Measurements from ENCODE around the gene DIPK1A. TPM values are rescaled to one million over a fixed set of nuclear protein-coding genes. Genes with fewer than 3 reads are reported as not detected.

The DIPK1A gene
- total RNA-seq, 1 donor = 29.0 TPM

GRCh38 chr1:92842082-92843045 lies 118.9 kb downstream of the DIPK1A start:
- Histone ChIP-seq H3K4me1 (ENCODE audit: insufficient read depth, low read length) (peaks cover 8% of the 10 kb centered on the region), H3K4me3 (ENCODE audit: insufficient read depth, low read length) (no peak overlapping the region), H3K4me2 (ENCODE audit: insufficient read depth, low read length) (no peak overlapping the region), H4K20me1 (ENCODE audit: insufficient read depth, low read length) (peaks cover 46% of the 10 kb centered on the region), H3K27me3 (ENCODE audit: insufficient read depth, low read length) (no peaks in the 10 kb centered on the region), H2AFZ (ENCODE audit: low read length) (no peak overlapping the region), H3K79me2 (ENCODE audit: insufficient read depth, low read length) (peaks cover 29% of the 10 kb centered on the region), H3K27ac (ENCODE audit: low read depth, low read length) (no peak overlapping the region), H3K9me3 (ENCODE audit: low read depth, low read length) (no peaks in the 10 kb centered on the region), H3K36me3 (ENCODE audit: insufficient read depth, low read length) (peaks cover 66% of the 10 kb centered on the region)
- DNase-seq (ENCODE audit: insufficient read length, low spot score, missing footprints) = no peak
- TF ChIP-seq, protein P1, sequence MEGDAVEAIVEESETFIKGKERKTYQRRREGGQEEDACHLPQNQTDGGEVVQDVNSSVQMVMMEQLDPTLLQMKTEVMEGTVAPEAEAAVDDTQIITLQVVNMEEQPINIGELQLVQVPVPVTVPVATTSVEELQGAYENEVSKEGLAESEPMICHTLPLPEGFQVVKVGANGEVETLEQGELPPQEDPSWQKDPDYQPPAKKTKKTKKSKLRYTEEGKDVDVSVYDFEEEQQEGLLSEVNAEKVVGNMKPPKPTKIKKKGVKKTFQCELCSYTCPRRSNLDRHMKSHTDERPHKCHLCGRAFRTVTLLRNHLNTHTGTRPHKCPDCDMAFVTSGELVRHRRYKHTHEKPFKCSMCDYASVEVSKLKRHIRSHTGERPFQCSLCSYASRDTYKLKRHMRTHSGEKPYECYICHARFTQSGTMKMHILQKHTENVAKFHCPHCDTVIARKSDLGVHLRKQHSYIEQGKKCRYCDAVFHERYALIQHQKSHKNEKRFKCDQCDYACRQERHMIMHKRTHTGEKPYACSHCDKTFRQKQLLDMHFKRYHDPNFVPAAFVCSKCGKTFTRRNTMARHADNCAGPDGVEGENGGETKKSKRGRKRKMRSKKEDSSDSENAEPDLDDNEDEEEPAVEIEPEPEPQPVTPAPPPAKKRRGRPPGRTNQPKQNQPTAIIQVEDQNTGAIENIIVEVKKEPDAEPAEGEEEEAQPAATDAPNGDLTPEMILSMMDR (IDR thresholded peaks at IDR 0.05; ENCODE audit: extremely low read depth, low read depth, low read length) = no peak

DNA sequence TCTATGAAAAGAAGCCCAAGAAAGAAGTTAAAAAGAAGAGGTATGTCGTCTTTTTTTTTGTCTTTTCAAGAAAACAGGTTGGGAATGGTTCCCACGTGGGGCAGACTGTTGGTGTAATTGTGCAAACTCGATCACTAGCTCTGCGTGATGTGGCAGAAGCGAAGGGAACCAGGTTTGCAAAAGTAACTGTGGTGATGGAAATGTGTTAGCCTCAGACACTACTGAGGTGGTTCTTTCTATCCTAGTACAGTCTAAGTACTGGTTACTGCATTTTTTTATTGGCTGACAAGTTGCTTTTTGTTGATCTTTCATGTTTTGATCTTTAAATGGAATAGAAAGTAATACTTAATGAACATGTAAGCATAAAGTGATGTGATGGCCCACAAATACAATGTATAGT lies 120.7 kb downstream of the DIPK1A start:
- DNase-seq (ENCODE audit: insufficient read length, low spot score, missing footprints) = no peak
- Histone ChIP-seq H3K4me1 (ENCODE audit: insufficient read depth, low read length) (peaks cover 19% of the 10 kb centered on the region), H4K20me1 (ENCODE audit: insufficient read depth, low read length) (peaks cover 64% of the 10 kb centered on the region), H3K4me3 (ENCODE audit: insufficient read depth, low read length) (no peak overlapping the region), H3K36me3 (ENCODE audit: insufficient read depth, low read length) (peaks cover 84% of the 10 kb centered on the region), H3K27ac (ENCODE audit: low read depth, low read length) (no peak overlapping the region), H3K9me3 (ENCODE audit: low read depth, low read length) (no peaks in the 10 kb centered on the region), H3K79me2 (ENCODE audit: insufficient read depth, low read length) (peaks cover 47% of the 10 kb centered on the region), H3K27me3 (ENCODE audit: insufficient read depth, low read length) (no peaks in the 10 kb centered on the region), H3K4me2 (ENCODE audit: insufficient read depth, low read length) (no peak overlapping the region), H2AFZ (ENCODE audit: low read length) (no peak overlapping the region)
- TF ChIP-seq, protein P1 (IDR thresholded peaks at IDR 0.05; ENCODE audit: extremely low read depth, low read depth, low read length) = no peak

DNA sequence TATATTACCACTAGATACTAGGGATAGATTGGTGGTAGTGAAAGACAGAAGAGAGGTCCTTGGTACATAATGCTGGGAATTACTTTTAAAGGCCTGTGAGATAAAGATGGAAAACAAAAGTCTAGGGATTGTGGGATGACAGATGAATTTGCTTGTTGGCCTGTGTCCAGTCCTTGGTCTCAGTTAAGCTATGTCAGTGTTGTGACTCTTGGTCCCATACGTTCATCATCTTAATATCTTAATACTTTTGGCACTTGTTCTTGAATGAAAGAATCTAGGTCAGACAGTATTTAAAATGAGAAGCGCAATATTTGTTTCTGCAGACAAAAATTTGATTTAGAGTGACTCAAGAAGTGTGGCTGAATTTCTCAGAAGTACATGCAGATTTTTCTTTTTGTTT lies 121.8 kb downstream of the DIPK1A start:
- peaks cover 59% of the 10 kb centered on the region for H3K79me2 ChIP-seq (ENCODE audit: insufficient read depth, low read length)
- no peak overlapping the region for H2AFZ ChIP-seq (ENCODE audit: low read length)
- H4K20me1 ChIP-seq (ENCODE audit: insufficient read depth, low read length) = peaks cover 75% of the 10 kb centered on the region
- peaks cover 31% of the 10 kb centered on the region for H3K4me1 ChIP-seq (ENCODE audit: insufficient read depth, low read length)
- no peak overlapping the region for H3K4me2 ChIP-seq (ENCODE audit: insufficient read depth, low read length)
- no peak overlapping the region for H3K27ac ChIP-seq (ENCODE audit: low read depth, low read length)
- H3K36me3 ChIP-seq (ENCODE audit: insufficient read depth, low read length) = peaks cover 95% of the 10 kb centered on the region
- TF ChIP-seq, protein P1 (IDR thresholded peaks at IDR 0.05; ENCODE audit: extremely low read depth, low read depth, low read length) = no peak
- no peaks in the 10 kb centered on the region for H3K9me3 ChIP-seq (ENCODE audit: low read depth, low read length)
- H3K4me3 ChIP-seq (ENCODE audit: insufficient read depth, low read length) = no peak overlapping the region
- no peak for DNase-seq (ENCODE audit: insufficient read length, low spot score, missing footprints)
- H3K27me3 ChIP-seq (ENCODE audit: insufficient read depth, low read length) = no peaks in the 10 kb centered on the region

DNA sequence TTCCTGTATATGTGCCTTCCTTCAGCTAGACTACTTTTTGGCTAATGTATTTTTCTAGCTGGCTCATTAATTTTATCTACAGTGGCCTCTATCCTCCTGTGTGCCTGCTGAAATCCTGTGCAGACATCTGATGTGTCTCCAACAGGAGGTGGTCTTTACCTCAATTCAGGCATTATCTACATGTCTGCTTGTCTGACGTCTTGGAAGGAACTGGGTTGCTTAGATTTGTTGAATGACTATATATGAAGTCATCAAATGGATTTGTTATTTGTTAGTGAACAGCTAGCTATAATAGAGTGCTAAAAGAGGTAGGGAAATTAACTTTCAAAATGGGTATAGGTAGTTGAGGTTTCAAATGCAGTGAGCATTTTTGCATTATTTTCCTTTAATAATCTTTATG lies 122.7 kb downstream of the DIPK1A start:
- Histone ChIP-seq H3K9me3 (ENCODE audit: low read depth, low read length) (no peaks in the 10 kb centered on the region), H3K4me1 (ENCODE audit: insufficient read depth, low read length) (peaks cover 40% of the 10 kb centered on the region), H4K20me1 (ENCODE audit: insufficient read depth, low read length) (peaks cover 84% of the 10 kb centered on the region), H2AFZ (ENCODE audit: low read length) (no peak overlapping the region), H3K79me2 (ENCODE audit: insufficient read depth, low read length) (peaks cover 68% of the 10 kb centered on the region), H3K27me3 (ENCODE audit: insufficient read depth, low read length) (no peaks in the 10 kb centered on the region), H3K4me3 (ENCODE audit: insufficient read depth, low read length) (no peak overlapping the region), H3K27ac (ENCODE audit: low read depth, low read length) (no peak overlapping the region), H3K4me2 (ENCODE audit: insufficient read depth, low read length) (peak overlapping the region; percentile 2), H3K36me3 (ENCODE audit: insufficient read depth, low read length) (peaks cover 98% of the 10 kb centered on the region)
- DNase-seq (ENCODE audit: insufficient read length, low spot score, missing footprints) = no peak
- TF ChIP-seq, protein P1 (IDR thresholded peaks at IDR 0.05; ENCODE audit: extremely low read depth, low read depth, low read length) = no peak
